GM12891 (cell line): Measurements from ENCODE around the gene NR6A1.

Experiments
- POLR2A ChIP-seq: IDR thresholded peaks from 2 replicates; pipeline ENCODE4 v1.6.1; 2011; ENCODE audit warnings: low read depth, low read length, control low read depth
- TAF1 ChIP-seq: IDR thresholded peaks from 2 replicates; pipeline ENCODE4 v1.6.1; 2011; ENCODE audit warnings: low read depth, low read length, control low read depth

GRCh38 chr9:124570942-124571666 is 200.0 kb downstream of the NR6A1 start:
- no peak for TF ChIP-seq POLR2A
- TF ChIP-seq TAF1: no peak
